ENCODE measurements around the gene MREG. TPM values are rescaled to one million over a fixed set of nuclear protein-coding genes. Genes with fewer than 3 reads are reported as not detected.

Gene MREG
- polyA plus RNA-seq, 2 of the 4 experiments (the other 2 are of a cell fraction), result 6.4 to 8.0 TPM

GRCh38 chr2:215967590-215968378 is 45.6 kb downstream of the MREG start:
- ATAC-seq (no peak), DNase-seq (ENCODE audit: low read depth in 1 of 2, low spot score in 1 of 2) (no peak), FAIRE-seq (no peak)
- H3K4me2 ChIP-seq, result no peak overlapping the region
- no peak overlapping the region for H3K4me3 ChIP-seq
- peaks cover 6% of the 10 kb centered on the region; the same call in 1 of the 3 replicates for H3K4me1 ChIP-seq
- no peak for TF ChIP-seq HES2 (IDR thresholded peaks at IDR 0.05)
- peak; percentile 54; the same call in 1 of the 2 replicates for TF ChIP-seq KDM1A (IDR thresholded peaks at IDR 0.05; ENCODE audit: low read depth)
- no peak for TF ChIP-seq CEBPB (IDR thresholded peaks at IDR 0.05)
- TF ChIP-seq ZFP36 (IDR thresholded peaks at IDR 0.05; ENCODE audit: borderline replicate concordance, partially characterized antibody), result peak; percentile 72
- TF ChIP-seq REST (IDR thresholded peaks at IDR 0.05), result no peak
- no peak for TF ChIP-seq MAZ (IDR thresholded peaks at IDR 0.05; ENCODE audit: borderline replicate concordance, low read depth, low read length)
- no peak for TF ChIP-seq NFE2L2 (conservative IDR thresholded peaks at IDR 0.05; ENCODE audit: low read length)
- no peak for TF ChIP-seq FOSL2 (IDR thresholded peaks at IDR 0.05)
- TF ChIP-seq FOSL2 (CRISPR knock-in tag; IDR thresholded peaks at IDR 0.05), result no peak
- TF ChIP-seq ZC3H11A (IDR thresholded peaks at IDR 0.05), result no peak
- ChIA-PET CTCF (interaction anchor here (0.7 to 3.0 kb wide), 6 partner anchors 13 to 65 kb away, joined by 3 to 17 read pairs (median 4); no protein-coding TSS in a partner anchor), POLR2A (no interaction called here)
- H3K27ac ChIP-seq, result no peak overlapping the region
- 75% methylated on average over 3 of the region's 3 CpGs for WGBS (ENCODE audit: missing lambda C conversion rate)
- H3K9me3 ChIP-seq, result no peaks in the 10 kb centered on the region

- Histone ChIP-seq H3K27ac (no peak overlapping the region), H3K4me3 (no peak overlapping the region), H3K9me3 (no peaks in the 10 kb centered on the region), H3K4me2 (no peak overlapping the region), H3K4me1 (peaks cover 6% of the 10 kb centered on the region; the same call in 1 of the 3 replicates)
- DNase-seq (ENCODE audit: low read depth in 1 of 2, low spot score in 1 of 2) (no peak), FAIRE-seq (no peak), ATAC-seq (no peak)
- ChIA-PET POLR2A (no interaction called here), CTCF (interaction anchor here (3.0 kb wide), 1 partner anchor 17 kb away, joined by 17 read pairs; no protein-coding TSS in a partner anchor)
- TF ChIP-seq KDM5A (IDR thresholded peaks at IDR 0.05) (no peak), ZNF302 (CRISPR knock-in tag; IDR thresholded peaks at IDR 0.05) (no peak), HOXB5 (CRISPR knock-in tag; IDR thresholded peaks at IDR 0.05) (no peak), TFCP2L1 (CRISPR knock-in tag; IDR thresholded peaks at IDR 0.05) (no peak), REST (IDR thresholded peaks at IDR 0.05) (no peak), EHMT2 (IDR thresholded peaks at IDR 0.05; ENCODE audit: low read depth) (no peak), BCL3 (IDR thresholded peaks at IDR 0.05) (no peak), ZC3H11A (IDR thresholded peaks at IDR 0.05) (no peak), CBX8 (IDR thresholded peaks at IDR 0.05) (no peak), SMC3 (IDR thresholded peaks at IDR 0.05) (no peak), JUNB (IDR thresholded peaks at IDR 0.05) (no peak), RNF2 (IDR thresholded peaks at IDR 0.05; ENCODE audit: borderline replicate concordance, low read depth) (no peak), MYC (IDR thresholded peaks at IDR 0.05; ENCODE audit: borderline replicate concordance, low read length) (no peak), CTCF (IDR thresholded peaks at IDR 0.05) (no peak)
- 65% methylated on average over 3 of the region's 3 CpGs for WGBS (ENCODE audit: missing lambda C conversion rate)
These were observed 46.4 kb downstream of the MREG start for GRCh38 chr2:215966951-215967350.

Data from A549 (cell line).